GM18499 (cell line): ENCODE measurements around the gene BCORL1.
A peak's percentile ranks its signal among the peaks of the same experiment; 100 is the strongest.

Experiments
- ATAC-seq: cut with Tn5 transposase; IDR thresholded peaks from one replicate; pipeline ENCODE4 v1.9.1; 2021; ENCODE audit warnings: moderate number of reproducible peaks; ENCODE audit not compliant: insufficient read depth, unreplicated experiment

Gene BCORL1

DNA sequence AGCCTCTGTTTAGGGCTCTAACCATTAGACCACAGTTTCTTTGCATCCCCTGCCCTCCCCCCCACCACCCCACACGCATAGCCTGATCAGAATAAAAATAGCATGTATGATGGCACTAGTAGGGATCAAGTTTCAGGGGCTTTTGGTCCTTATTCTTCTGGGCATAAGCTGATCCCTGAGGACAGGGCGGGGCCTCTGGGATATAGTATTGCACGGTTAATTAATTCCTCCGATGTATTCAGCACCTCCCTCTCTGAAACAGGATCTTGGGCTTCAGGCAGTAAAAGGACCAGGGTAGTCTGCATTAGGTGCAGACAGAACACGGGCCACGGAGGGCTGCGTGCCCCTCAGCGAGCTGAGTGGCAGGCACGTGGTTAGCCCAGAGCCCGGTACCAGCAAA is 70.8 kb downstream of the BCORL1 start:
- ATAC-seq: no peak

DNA sequence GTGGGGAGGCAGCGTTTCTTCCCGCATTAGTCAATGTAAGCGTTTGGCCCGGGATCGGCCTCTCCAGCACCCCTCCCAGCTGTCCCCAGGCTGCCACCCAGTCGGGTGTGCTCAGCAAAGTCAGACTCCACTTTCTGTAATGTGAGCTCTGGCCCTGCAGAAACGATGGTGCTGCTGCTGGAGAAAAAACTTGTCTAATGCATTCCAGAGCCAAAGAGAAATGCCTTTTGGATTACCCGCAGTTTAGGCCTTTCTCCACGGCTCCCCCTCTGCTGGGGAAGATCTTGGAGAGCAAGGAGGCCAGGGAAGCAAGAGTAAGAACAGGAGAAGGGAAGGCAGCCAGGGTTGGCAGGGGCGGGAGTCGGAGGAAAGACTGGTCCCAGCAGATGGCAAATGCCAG is 72.7 kb downstream of the BCORL1 start:
- no peak for ATAC-seq

- no peak for ATAC-seq
Observed at GRCh38 chrX:130055899-130056298, 73.5 kb downstream of the BCORL1 start.

DNA sequence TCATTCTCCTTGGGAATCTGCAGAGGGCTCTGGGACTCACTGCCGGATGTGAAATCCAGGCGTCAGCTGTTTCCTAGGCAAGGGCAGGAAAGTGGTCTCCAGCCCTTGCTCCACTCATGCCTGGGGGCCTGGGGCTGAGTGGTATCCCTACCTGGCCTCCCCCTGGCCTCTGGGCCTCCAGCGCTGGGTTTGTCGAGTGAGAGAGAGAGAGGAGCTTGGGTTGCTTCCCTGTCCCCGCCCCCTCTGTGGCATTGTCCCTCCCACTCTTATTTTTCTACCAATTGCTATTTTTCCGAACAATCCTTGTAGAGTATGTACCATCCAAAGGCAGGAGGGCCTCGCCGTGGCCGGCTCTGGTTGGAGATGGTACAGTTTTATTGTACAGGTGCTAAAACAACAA is 74.8 kb downstream of the BCORL1 start:
- ATAC-seq: no peak

- ATAC-seq: no peak
Observed at GRCh38 chrX:130058652-130059051, 76.2 kb downstream of the BCORL1 start.

GRCh38 chrX:130060122-130061069 is 78.0 kb downstream of the BCORL1 start:
- ATAC-seq: no peak

DNA sequence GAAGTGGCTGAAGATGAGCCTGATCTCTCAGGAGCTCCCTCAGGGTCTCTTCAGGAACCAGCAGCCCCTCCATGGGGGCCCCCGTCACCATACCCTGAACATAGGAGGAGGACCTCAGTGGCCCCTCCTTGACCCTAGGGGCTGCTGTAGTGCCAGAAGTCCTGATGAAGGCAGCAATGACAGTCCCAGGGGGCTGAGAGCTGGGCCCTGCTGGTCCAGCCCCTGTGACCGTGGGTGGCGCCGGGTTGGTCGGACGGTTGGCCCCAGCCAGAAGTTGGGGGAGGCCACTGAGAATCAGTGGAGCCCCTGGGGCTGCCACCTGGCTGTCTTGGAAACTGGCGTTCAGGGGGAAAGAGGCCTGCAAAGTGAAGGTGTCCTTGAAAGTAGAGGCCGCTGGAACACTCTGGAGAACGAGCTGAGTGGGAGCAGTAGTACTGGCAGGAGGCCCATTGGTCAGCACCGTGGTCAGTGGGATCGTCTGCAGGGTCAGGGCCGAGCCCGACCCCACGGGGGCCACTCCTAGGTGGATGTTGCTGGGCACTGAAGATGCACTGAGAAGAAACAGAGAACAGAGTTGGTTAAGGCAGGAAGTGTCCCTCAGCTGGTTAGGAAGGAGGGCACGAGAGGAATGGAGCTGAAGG is 84.7 kb downstream of the BCORL1 start:
- ATAC-seq: no peak

DNA sequence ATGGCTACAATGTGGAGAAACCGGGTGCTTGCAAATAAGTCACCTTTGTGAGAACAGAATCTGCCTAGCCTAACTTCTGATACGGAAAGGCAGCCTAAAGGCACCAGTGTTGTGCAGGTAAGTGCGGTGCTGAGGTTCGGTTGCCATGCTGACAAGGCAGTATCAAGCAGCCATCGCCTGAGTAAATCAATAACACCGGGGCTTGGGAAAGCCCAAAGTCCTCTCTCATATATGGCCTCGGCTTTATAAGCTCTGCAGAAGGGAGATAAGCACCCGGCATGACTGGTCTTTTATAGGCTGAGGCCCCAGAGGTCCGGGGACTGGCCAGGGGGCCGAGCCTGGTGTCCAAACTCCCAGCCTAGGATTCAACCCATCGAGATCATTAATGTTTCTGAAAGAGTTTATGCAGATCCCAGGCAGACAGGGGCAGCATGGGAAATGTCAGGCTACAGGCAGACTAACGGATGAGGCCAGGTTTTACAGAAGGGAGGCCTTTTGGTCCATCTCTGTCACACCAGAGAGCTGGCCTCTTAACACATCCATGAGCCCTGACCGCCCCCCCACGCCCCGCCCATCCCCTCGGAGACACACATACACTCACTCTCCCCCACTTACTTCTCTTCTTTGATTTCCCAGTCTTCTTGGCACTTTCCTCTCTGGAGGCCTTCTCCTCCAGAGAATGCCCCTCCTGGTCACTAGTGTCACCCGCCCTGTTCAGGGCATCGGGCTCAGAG is 89.3 kb downstream of the BCORL1 start:
- no peak for ATAC-seq

- ATAC-seq: no peak
Observed at GRCh38 chrX:130072345-130072740, 89.9 kb downstream of the BCORL1 start.

- ATAC-seq: no peak
Observed at GRCh38 chrX:130075777-130076176, 93.3 kb downstream of the BCORL1 start.

DNA sequence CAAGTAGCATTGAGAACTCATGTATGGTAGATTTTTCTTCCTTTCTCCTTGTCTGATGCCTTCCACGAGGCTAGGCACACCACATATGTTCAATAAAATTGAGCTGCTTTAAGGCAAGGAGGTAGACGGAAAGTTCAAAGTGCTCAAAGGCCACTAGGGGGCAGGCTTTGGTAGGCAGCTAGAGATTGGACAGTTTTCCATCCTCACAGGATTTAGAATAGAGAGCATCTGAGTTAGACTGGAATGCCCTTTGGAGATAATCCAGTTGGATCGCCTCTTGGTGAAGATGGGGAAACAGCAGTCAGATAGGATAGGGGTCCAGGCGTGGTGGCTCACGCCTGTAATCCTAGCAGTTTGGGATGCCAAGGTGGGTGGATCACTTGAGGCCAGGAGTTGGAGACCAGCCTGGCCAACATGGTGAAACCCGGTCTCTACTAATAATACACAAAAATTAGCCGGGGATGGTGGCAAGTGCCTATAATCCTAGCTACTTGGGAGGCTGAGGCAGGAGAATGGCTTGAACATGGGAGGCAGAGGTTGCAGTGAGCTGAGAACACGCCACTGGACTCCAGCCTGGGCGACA is 97.5 kb downstream of the BCORL1 start:
- no peak for ATAC-seq

GRCh38 chrX:130080791-130081367 is 98.4 kb downstream of the BCORL1 start:
- ATAC-seq: no peak

- ATAC-seq: no peak
Observed at GRCh38 chrX:130081421-130082045, 99.1 kb downstream of the BCORL1 start.

- peak; percentile 45 for ATAC-seq
Observed at GRCh38 chrX:130082244-130083106, 100.0 kb downstream of the BCORL1 start.

GRCh38 chrX:130083107-130083490 is 100.7 kb downstream of the BCORL1 start:
- ATAC-seq: no peak

GRCh38 chrX:130083656-130084382 is 101.4 kb downstream of the BCORL1 start:
- ATAC-seq: no peak

DNA sequence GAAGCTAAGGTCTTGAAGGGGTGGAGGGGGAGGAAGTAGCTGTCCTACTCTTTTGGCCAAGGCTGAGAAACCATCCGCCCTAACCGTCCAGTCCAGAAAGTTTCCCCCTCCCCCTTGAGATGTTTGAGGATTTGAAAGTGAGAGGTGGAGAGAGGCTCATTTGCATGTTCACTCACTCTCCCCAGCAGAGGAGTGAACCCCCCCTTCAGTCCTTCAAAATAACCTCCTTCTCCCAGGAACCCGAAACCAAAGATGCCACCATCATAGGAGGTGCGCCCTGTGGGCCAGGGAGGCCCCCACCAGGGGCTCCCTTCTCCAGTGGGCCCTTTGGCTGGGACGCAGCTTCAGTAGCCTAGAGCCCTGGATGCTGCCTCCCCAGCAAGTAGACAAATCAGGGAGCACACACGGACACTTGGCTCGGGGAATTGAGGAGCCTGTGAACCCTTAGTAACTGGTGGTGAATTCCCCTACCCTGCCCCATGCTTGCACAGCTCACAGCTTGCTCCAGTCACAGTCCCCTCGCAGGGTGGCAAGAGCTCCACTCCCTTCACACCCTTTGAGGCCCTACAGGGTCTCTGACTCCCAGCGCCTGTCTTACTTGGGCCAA is 102.3 kb downstream of the BCORL1 start:
- peak; percentile 25 for ATAC-seq
